Activated CD4-positive, alpha-beta T cell treated with anti-CD3 and anti-CD28 coated beads, Interleukin-2, amount 50 U/mL, for 48 hours (primary cell): ENCODE measurements around the gene C1orf167.

Experiments used
- DNase-seq, 2 experiments: peaks; one replicate each; pipeline ENCODE4 v3.0.0-alpha.2; 2020

Gene C1orf167

DNA sequence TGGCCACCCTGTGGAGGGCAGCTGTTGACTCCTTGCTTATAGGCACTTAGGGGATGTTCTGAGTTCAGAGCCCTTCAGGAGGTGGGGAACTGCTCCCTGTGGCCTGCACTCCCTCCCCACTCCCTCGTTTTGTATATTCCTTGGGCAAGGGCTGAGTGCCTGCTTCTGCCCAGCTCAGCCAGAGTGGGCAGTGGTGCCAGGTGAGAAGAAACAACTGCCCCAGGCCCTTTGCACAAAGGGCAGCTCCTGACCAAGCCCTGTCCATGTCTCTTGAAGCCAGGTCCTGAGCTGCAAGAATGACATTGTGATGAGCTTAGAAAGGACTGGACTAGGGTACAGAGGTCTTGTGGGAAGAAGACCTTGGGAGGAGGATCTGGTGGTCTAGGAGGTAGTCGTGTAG lies 23.9 kb upstream of the C1orf167 start:
- no peak for DNase-seq

DNA sequence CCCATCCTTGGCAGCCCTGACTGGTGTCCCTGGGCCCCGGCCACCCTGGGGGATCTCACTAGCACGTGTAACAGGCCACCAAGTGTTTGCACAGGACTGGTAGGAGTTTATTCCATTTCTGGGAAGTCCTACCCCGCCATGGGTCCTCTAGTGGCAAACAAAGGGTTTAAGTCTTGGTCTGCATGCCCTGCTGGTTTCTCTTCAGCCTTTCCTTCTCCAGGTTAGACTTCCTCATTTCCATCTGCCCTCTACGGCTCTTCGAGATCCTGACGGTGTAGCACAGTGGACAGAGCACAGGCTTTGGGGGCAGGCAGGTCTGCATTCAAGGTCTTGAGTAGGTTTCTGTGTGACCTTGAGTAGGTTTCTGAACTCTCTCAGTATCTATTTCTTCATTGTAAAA lies 23.2 kb upstream of the C1orf167 start:
- DNase-seq: no peak

DNA sequence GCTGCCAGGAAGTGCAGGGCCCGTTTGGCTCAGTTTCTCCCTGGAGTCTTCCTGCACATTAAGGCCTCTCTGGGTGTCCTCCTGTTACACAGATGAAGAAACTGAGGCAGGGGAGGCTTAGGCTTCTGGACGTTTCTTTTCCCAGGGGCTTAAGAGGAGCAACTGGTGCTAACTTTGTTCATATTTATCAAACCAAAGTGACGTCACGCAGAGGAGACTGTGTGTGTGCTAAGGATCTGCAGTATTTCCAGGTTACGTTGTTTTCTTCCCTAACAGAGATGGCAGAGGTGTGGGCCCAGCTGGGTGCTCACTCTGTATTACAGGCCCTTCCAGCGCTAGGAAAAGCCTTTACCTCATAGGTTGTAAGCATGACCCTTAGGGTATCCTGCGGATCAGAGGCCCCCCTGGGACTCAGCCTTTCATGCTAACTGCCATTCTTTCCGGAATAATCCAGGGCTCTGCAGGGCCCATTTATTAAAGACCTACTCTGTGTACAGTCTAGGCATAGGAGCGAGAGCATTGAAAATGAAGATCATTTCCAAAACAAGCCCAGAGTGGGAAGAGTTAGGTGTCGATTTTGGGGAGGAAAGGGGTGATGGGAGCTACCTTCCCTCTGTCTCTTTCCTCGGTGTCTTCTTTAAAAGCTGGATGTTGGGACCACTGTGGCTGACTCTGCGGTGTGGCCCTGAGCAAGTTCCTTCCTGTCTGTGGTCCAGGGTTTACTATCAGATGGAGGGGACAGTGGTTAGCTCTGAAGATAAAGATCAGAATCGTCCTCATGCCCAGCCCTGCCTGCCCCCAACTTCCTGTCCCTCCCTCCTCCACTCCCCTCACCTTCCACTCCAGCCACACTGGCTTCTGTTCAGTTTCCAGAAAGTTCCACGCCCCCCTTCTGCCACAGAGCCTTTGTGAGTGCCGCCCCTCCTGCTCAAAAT lies 21.5 kb upstream of the C1orf167 start:
- DNase-seq: peak; percentile 31 to 40

DNA sequence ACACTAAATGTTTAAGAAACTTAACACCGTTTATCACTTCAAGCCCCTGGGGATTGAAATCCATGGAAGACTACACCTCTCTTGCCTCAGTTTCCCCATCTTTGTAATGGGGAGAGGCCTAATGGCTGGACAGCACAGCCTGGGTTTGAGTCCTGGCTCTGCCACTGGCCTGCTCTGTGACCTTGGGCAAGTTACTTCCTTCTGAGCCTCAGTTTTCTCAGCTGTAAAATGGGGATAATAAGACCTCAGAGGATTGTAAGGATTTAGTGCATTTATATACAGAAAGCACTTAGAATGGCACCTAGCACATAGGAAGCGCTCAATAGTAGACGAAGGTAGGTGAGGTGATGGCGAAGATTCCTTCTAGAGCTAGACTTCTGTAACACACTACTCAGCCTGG lies 20.5 kb upstream of the C1orf167 start:
- DNase-seq: no peak

DNA sequence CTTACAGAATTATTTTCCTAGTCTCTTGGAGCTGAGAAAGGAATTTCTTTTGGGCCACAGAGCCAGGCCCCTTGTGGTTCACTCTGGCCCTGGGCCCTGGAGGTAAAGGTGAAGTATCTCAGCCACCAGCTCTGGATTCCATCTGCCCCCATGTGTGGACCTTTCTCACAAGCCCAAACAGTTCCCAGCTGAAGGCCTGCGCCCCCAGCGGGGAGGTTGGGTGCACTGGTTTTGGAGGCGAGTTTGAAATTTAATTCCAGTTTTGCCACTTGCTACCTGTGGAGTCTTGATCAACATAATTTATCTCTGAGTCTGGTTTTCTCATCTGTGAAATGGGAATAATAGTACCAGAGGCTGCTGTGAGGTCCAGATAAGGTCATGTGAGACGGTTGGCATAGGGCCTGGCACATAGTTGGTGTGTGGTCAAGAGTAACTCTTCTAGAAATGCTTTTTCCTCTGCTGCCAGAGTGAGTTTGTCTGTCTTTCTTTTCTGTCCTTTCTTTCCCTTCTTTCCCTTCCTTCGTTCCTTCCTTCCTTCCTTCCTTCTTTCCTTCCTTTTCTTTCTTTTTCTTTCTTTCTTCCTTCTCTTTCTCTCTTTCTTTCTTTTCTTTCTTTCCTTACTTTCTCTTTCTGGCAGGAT lies 20.0 kb upstream of the C1orf167 start:
- no peak for DNase-seq

DNA sequence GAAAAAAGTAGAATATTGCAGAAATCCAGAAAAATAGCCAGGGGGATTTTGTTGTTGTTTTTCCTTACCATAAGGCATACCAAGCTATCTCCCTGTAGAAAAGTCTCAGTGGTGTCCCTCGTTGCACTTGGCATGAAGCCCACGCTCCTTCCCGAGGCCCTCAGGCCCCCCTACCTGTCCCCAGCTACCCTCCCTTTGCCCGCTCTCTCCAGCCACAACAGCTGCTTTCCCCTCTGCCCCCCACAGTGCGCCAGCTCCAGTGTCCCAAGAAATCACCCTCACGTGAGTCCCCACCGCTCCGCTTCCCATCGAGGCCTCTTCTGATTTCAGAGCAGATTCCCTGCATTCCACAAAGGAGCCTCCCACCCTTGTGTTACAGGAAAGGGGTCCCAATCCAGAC lies 17.7 kb upstream of the C1orf167 start:
- DNase-seq: no peak

DNA sequence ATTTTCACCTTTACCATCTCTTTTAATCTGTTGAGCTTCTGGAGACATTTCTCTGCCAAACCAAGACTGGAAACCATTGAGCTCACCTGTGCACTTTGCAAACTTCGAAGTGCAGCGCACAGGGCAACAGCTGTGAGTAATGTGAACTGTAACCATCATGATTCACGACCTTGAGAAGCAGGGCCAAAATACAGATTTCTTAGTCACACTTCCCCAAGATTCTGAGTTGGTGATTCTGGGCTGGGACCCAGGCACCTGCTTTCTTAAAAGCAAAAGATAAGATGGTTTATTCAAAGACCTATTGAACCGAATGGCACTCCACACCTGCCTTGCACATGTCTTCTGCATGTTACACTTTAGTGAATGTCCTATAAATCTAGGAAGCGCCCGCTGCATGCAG lies 15.9 kb upstream of the C1orf167 start:
- DNase-seq: no peak

DNA sequence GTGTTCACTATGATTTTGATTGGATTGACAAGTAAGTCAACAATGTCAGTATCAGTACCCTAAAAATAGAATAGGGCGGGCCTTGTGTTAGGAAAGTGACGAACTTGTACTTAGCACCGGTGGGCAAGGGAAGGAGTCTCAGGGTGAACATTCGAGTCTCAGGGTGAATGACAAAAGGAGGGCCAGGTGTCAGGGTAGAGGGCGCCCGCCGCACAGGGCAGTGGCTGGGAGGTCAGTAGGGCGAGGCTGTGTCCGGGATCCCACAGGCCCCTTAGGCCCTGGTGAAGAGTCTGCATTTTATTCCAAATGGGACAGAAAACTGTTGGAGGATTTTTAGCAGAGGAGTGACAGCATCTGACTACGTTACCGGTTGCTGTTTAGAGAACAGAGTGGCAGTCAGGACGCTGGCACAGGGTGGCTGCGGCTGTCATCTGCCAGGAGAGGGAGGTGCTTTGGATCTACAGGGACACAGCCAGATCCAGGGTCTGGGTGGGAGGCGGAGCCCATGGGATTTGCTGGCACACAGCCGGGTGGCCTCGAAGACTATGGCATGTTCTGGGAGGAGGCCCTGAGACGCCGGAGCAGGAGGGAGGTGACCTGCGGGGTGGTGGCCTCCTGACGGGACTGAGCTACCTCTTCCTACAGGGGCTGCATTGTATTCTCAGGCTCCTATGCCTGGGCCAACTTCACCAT lies 15.1 kb upstream of the C1orf167 start:
- no peak for DNase-seq

DNA sequence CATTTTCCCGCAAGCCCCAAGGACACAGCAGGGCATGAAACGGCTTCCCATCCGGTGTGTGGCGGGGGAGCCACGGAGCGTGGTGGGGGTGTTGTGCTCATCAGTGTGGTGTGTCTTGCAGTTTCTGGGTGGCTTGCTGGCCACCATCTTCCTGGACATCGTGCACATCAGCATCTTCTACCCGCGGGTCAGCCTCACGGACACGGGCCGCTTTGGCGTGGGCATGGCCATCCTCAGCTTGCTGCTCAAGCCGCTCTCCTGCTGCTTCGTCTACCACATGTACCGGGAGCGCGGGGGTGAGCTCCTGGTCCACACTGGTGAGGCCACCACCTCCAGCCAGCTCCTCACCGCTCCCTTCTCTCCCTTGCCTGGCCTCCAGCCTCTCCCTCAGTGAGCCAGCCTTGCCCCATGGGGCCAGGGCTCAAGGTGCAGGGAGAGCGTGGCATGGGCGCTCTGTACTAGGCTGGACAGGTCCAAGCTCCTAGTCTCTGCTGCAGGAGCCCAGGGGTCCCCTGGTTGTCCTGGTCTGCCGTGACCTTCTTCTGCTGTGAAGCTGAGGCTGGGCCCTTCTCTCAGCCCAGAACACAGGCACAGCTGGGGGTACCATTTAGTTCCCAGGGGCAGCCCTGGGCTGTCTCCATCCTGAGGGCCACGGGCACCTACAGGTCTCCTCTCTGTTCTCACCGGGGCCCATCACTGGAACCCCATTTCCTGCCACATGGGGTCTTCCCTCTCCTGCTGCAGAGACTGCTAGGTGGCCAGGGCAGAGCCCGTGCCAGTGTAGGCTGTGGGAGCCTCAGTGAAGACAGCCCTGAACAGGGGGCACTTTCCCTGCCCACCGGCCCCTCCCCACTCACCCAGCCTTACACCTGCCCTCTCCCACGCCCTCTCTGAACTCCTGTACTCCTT lies 13.4 kb upstream of the C1orf167 start:
- no peak for DNase-seq

DNA sequence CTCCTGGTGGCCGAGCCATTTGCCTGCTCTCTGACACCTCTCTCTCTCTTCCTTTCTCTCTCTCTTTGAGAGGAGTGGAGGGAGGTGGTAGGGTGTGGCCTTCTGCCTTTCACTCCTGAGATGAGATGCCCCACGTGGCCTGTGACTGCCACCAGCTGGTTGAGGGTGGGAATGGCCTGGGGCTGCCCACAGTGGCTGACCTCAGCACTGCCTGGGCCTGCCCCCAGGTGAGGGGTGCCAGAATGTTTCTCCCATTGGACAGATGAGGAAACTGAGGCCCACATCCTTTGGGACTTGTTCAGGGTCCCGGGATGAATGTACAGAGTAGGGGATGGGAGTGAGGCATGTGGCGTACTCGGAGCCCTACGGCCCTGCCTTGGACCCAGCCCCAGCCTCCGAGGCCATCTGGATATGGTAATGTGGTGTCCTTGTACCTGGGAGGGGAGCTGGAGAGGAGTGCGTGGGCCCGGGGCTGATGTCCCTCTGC lies 12.7 kb upstream of the C1orf167 start:
- DNase-seq: peak; percentile 53 to 68

DNA sequence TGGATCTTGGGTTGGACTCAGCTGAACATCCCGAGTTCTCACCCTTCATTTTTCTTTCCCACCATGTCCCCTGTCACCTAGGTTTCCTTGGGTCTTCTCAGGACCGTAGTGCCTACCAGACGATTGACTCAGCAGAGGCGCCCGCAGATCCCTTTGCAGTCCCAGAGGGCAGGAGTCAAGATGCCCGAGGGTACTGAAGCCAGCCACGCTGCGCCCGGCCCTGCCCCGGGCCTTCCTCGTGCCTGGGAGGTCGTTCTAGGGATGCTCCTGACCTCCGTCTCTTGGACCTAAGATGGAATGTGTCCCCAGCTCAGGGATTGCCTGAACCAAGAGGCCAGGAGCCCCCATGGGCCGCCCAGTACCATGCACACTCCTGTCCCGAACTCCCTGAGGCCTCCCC lies 12.0 kb upstream of the C1orf167 start:
- no peak for DNase-seq

DNA sequence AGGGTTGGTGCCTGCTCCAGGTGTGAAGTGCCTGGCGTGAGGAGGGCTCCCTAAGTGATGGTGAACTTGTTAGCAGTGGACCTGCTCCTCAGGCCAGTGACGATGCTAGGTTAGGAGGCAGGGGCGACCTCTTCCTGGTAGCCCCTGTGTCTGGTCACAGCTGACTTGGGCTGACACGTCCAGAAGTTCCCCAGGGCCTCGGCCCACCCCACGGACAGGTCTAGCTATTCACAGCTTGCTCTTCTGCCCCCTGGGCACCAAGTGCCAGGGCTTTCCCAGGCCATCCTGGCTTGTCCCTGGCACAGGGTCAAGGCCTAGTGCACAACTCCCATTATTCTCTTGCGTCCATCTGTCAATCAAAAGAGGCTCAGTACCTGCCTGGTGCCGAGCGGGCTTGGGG lies 10.9 kb upstream of the C1orf167 start:
- no peak for DNase-seq

DNA sequence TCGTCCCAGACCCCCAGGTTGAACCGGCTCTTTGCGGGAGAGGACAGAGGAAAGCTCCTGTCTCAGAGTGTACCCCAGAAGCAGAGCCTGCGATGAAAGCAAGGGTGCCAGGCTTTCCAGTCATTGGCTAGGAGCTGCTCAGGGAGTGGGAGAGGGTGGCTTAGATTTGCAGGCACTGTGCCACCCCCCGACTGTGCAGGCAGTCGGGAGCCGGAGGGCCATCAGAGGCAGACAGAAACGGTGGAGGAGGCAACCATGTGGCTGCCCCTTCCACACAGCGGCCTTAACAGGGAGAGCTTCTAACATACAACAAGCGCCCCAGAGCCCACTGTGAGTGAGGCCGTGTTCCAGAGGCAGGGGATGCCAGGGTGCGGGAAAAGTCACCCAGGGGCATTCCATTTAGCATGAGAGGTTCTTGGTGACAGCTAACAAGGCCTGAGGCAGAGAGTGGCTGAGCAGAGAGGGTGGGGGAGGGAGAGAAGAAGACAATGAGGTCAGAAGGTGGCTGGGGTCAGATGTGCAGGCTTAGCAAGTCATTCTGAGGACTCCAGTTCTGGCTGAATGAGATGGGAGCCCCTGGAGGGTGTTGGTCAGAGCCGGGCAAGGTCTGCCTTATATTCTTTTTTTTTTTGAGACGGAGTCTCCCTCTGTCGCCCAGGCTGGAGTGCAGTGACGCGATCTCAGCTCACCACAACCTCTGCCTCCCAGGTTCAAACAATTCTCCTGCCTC lies 9.5 kb upstream of the C1orf167 start:
- DNase-seq: no peak

DNA sequence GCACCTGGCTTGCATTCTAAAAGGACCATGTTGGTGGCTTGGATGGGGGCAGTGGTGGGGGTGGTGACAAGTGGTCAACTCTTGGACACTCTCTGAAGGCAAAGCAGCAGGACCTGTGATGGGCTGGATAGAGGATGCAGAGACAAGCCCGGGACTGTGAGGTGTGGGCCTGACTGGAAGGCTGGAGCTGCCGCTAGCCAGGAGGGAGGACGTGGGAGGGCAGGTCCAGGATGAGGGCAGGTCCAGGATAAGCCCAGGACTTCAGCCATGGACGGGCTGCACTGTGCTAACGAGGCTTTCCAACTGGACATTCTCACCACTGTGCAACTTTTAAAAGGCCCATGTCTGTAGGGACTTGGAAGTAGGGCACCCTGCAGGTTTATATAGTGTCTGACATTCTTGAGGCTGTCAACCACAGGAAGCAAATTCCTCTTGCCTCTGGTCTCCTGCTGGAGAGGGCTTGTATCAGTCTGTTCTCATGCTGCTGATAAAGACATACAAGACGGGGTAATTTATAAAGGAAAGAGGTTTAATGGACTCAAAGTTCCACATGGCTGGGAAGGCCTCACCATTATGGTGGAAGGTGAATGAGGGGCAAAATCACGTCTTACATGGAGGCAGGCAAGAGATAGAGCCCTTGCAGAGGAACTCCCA lies 8.3 kb upstream of the C1orf167 start:
- no peak for DNase-seq

DNA sequence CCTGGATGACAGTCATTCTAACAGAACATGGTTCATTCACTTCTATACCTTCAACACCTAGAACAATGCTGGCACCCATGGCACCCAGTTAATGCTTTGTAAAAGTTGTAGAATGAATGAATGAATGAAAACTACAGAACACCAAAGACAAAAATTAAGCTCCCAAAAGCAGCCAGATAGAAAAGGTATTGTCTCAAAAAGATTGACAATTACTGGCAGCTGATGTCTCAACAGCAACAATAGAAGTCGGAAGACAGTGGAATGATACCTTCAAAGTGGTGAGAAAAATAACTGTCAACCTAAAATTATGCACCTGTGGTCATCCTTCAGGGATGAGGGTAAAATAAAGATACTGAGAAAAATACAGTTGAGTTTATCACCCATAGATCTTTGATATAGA lies 4.9 kb upstream of the C1orf167 start:
- no peak for DNase-seq

DNA sequence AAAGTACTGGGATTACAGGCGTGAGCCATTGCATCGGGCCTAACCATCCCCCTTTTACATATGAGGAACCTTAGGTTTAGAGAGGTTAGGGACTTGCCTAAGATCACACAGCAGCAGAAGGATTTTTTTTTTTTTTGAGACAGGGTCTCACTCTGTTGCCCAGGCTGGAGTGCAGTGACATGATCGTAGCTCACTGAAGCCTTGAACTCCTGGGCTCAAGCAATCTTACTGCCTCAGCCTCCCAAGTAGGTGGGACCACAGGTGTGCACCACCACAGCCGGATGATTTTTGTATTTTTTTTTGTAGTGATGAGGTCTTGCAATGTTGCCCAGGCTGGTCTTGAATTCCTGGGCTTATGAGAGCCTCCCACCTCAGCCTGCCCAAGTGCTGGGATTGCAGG lies 2.2 kb upstream of the C1orf167 start:
- no peak for DNase-seq

DNA sequence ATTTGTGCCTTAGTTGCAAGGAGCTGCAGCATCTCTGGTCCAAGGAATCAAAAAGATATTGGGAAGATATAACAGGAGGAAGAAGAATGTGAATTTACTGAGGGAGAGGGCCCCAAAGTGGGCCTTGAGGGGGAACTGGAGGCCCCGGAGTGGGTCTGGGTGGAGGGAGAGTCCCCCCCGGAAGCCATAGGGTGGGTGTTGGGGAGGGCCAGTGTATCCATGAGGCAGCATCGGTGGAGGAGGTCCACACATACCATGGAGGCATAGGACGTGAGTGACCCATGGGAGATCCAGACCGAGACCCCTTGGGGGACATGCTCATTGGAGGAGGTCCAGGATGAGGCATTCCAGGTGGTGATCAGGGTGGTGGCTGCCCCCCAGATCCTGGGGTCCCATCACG lies 708 bp upstream of the C1orf167 start:
- DNase-seq: no peak

DNA sequence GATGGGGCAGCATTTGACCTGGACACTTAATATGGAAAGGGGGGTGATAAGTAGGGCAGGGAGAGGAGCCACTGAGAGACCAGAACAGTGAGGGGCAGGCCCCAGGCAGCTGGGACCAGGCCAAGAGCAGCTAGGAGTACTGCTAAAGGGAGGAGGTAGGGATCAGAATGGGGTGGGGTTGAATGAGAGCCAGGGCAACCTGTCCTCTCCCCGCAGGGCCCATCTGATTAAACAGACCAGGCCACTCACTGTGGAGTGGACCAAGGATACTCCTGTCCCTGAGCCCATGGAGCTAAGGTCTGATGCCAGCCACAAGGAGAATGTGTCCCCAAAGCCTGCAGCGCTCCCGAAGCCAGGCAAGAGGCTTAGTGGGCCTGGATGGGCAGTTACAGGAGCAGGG lies 2.1 kb downstream of the C1orf167 start:
- DNase-seq: no peak

DNA sequence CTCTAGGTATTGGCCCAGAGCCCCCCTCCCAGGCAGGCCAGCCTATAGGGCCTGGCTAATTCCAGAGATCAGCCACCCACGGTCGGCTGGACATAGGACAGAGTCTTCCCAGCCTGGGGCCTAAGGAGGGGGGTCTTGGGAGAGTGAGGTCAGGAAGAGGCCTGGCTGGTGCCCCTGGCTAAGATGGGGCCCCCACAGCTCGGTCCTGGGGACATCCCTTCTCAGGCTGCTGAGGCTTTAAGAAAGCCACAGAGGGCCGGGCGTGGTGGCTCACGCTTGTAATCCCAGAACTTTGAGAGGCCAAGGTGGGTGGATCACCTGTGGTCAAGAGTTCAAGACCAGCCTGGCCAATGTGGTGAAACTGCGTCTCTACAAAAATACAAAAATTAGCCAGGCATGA lies 2.5 kb downstream of the C1orf167 start:
- no peak for DNase-seq

DNA sequence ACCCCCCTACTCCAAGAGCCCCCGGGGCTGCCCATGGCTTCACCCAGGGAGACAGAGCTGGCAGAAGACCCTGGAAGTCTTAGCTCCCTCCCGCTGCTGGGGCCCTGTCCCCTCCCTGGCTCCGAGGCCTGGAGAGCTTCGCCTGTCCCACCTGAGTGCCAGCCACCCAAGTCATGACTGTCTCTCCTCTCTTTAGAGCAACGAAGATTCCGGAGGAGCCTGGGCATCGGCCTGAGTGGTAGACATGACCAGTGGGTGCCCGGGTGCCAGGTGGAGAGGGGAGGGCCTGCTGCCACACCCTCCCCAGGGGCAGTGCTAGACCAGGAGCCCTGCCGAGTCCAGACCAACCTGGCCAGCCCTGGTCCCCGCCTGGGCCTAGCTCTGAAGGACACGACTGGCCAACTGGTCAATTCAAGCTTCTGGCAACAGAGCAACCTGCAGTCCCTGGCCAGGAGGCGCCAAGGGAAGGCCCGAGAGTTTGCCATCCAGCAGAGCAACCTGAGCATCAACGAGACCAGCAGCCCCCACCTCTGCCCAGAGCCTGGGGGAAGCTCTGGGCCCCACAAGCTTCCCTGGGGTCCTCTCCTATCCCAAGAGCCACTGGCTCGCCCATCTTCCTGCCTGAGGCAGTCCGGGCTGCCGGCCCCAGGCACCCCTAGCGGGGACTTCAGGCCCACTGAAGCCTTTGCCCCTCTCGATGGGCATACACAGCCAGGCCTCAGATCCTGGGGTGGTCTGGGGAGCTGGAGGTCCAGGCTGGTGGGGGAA lies 3.9 kb downstream of the C1orf167 start:
- DNase-seq: no peak

DNA sequence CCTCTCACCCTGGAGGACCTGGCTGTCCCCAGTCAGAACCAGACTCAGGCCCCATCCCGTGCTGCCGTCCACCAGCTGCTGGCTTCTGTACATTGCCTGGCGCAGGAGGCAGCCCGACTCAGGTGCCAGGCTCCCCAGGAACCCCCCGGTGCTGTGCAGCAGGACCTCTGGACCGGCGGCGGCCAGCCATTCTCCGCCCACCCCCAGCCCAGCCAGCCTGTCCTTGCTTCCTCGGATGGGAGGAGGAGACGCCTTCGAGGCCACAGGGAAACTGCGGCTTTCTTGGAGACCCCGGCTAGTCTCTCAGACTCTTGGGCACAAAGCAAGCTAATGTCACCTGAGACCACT lies 4.4 kb downstream of the C1orf167 start:
- no peak for DNase-seq
